ENCODE data around the gene PRKCE. TPM values are rescaled to one million over a fixed set of nuclear protein-coding genes. Genes with fewer than 3 reads are reported as not detected.

The PRKCE gene
- total and polyA plus RNA-seq, 2 experiments from 2014 or later, result 0.94 to 1.2 TPM

DNA sequence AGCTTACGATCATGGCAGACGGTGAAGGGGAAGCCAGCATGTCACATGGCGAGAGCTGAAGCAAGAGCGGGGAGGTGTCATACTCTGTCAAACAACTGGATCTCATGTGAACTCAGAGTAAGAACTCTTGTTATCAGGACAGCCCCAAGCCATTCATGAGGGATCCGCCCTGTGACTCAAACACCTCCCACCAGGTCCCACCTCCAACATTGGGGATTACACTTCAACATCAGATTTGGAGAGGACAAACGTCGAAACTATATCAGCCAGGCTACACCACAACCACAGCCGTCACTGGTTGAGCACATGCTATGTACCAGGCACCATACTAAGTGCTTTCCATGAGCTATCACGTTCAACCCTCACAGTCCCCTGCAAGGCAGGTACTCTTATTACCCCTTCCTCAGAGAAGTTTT, 293.8 kb downstream of the PRKCE start (continued):
- TF ChIP-seq JUNB (IDR thresholded peaks at IDR 0.05; ENCODE audit: unreplicated experiment) (no peak), ZNF114 (CRISPR knock-in tag; IDR thresholded peaks at IDR 0.05) (no peak), CREB1 (CRISPR knock-in tag; IDR thresholded peaks at IDR 0.05; ENCODE audit: low read depth) (no peak), NANOG (IDR thresholded peaks at IDR 0.05; ENCODE audit: borderline replicate concordance) (no peak), ZNF331 (CRISPR knock-in tag; IDR thresholded peaks at IDR 0.05; ENCODE audit: low read depth) (no peak)
- TF ChIP-seq, protein P1, sequence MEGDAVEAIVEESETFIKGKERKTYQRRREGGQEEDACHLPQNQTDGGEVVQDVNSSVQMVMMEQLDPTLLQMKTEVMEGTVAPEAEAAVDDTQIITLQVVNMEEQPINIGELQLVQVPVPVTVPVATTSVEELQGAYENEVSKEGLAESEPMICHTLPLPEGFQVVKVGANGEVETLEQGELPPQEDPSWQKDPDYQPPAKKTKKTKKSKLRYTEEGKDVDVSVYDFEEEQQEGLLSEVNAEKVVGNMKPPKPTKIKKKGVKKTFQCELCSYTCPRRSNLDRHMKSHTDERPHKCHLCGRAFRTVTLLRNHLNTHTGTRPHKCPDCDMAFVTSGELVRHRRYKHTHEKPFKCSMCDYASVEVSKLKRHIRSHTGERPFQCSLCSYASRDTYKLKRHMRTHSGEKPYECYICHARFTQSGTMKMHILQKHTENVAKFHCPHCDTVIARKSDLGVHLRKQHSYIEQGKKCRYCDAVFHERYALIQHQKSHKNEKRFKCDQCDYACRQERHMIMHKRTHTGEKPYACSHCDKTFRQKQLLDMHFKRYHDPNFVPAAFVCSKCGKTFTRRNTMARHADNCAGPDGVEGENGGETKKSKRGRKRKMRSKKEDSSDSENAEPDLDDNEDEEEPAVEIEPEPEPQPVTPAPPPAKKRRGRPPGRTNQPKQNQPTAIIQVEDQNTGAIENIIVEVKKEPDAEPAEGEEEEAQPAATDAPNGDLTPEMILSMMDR (conservative IDR thresholded peaks at IDR 0.05; ENCODE audit: low read depth in 2 of 2), result no peak
- TF ChIP-seq, protein P2, sequence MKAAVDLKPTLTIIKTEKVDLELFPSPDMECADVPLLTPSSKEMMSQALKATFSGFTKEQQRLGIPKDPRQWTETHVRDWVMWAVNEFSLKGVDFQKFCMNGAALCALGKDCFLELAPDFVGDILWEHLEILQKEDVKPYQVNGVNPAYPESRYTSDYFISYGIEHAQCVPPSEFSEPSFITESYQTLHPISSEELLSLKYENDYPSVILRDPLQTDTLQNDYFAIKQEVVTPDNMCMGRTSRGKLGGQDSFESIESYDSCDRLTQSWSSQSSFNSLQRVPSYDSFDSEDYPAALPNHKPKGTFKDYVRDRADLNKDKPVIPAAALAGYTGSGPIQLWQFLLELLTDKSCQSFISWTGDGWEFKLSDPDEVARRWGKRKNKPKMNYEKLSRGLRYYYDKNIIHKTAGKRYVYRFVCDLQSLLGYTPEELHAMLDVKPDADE (IDR thresholded peaks at IDR 0.05), result no peak

DNA sequence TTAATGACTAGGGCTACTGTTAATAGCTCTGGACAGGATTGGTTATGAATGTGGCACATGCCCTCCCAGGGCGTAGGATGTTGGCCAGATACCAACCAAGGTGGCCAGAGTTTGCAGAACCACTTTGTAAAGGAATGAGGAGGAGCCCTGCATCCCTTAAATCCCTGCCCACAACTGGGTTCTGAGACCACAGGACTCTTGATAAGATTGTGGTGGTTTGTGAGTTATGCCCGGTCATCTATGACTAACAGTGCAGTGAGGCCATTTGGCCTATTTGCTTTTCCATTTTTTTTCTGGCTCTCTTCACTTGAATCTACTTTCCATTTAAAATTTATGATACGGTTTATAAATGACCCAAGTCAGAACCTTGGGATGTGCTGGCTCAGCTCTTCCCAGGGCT, 294.5 kb downstream of the PRKCE start:
- no peaks in the 10 kb centered on the region for H3K36me3 Mint-ChIP-seq (ENCODE audit: low read depth)
- no peak overlapping the region for H3K4me2 ChIP-seq
- H3K36me3 ChIP-seq (ENCODE audit: insufficient read depth), result no peaks in the 10 kb centered on the region
- no peaks in the 10 kb centered on the region for H3K9me2 ChIP-seq (ENCODE audit: insufficient read depth)
- H3K27me3 Mint-ChIP-seq (ENCODE audit: insufficient read depth, low read depth, poor library complexity), result no peaks in the 10 kb centered on the region
- no peaks in the 10 kb centered on the region for H3K79me2 ChIP-seq (replicated peaks; ENCODE audit: insufficient read depth)
- H3K27ac Mint-ChIP-seq, result no peak overlapping the region
- no peak for DNase-seq (ENCODE audit: low spot score)
- no peak for ATAC-seq
- no peaks in the 10 kb centered on the region for H4K20me1 ChIP-seq (replicated peaks; ENCODE audit: insufficient read depth)
- no peak overlapping the region for H3K27ac ChIP-seq (ENCODE audit: low read depth)
- no peak overlapping the region for H3K4me3 Mint-ChIP-seq
- H3F3A ChIP-seq (replicated peaks; ENCODE audit: low read depth), result peaks cover 3% of the 10 kb centered on the region; the same call in 1 of the 2 replicates
- TF ChIP-seq CREB1 (CRISPR knock-in tag; IDR thresholded peaks at IDR 0.05; ENCODE audit: low read depth), result no peak
- no peak for TF ChIP-seq STAT1 (IDR thresholded peaks at IDR 0.05; ENCODE audit: unreplicated experiment)
- no peaks in the 10 kb centered on the region for H3K9me3 Mint-ChIP-seq
- peaks cover 22% of the 10 kb centered on the region for H3K4me1 Mint-ChIP-seq
- H3K4me1 ChIP-seq (ENCODE audit: insufficient read depth), result no peaks in the 10 kb centered on the region
- no peak overlapping the region for H2AFZ ChIP-seq
- no peaks in the 10 kb centered on the region for H3K27me3 ChIP-seq (ENCODE audit: insufficient read depth)
- H3K4me3 ChIP-seq, result no peak overlapping the region

DNA sequence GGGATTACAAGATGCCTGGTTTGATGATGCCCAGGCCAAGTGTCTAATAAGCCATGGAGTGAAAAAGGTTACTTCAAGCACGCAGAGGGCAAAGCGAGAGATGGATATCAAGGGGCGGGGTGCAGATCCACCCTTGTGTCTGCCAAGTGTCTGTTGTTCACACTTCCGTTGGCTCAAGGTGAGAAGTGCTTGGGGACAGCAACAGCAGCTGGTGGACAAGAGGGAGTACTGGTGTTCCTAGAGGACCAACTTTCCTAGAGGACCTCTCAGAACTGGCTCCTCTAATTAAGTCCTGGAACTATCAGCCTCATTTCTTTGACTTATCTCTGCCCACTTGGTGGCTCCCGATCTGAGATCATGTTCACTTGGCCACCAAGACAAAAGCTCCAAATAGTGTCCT, 299.1 kb downstream of the PRKCE start:
- Histone ChIP-seq H4K20me1 (replicated peaks; ENCODE audit: insufficient read depth) (no peaks in the 10 kb centered on the region), H3K4me2 (no peak overlapping the region), H3F3A (replicated peaks; ENCODE audit: low read depth) (no peaks in the 10 kb centered on the region), H3K79me2 (replicated peaks; ENCODE audit: insufficient read depth) (no peaks in the 10 kb centered on the region), H3K4me1 (ENCODE audit: insufficient read depth) (no peaks in the 10 kb centered on the region), H3K4me3 (no peak overlapping the region), H3K27me3 (ENCODE audit: insufficient read depth) (no peaks in the 10 kb centered on the region), H3K27ac (ENCODE audit: low read depth) (no peak overlapping the region), H3K36me3 (ENCODE audit: insufficient read depth) (no peaks in the 10 kb centered on the region), H2AFZ (no peak overlapping the region), H3K9me2 (ENCODE audit: insufficient read depth) (no peaks in the 10 kb centered on the region)
- DNase-seq (ENCODE audit: low spot score) (no peak), ATAC-seq (no peak)
- Mint-ChIP-seq H3K4me3 (no peak overlapping the region), H3K4me1 (peaks cover 16% of the 10 kb centered on the region), H3K27ac (no peak overlapping the region), H3K9me3 (no peaks in the 10 kb centered on the region), H3K27me3 (ENCODE audit: insufficient read depth, low read depth, poor library complexity) (no peaks in the 10 kb centered on the region), H3K36me3 (ENCODE audit: low read depth) (no peaks in the 10 kb centered on the region)
- TF ChIP-seq, protein P3, sequence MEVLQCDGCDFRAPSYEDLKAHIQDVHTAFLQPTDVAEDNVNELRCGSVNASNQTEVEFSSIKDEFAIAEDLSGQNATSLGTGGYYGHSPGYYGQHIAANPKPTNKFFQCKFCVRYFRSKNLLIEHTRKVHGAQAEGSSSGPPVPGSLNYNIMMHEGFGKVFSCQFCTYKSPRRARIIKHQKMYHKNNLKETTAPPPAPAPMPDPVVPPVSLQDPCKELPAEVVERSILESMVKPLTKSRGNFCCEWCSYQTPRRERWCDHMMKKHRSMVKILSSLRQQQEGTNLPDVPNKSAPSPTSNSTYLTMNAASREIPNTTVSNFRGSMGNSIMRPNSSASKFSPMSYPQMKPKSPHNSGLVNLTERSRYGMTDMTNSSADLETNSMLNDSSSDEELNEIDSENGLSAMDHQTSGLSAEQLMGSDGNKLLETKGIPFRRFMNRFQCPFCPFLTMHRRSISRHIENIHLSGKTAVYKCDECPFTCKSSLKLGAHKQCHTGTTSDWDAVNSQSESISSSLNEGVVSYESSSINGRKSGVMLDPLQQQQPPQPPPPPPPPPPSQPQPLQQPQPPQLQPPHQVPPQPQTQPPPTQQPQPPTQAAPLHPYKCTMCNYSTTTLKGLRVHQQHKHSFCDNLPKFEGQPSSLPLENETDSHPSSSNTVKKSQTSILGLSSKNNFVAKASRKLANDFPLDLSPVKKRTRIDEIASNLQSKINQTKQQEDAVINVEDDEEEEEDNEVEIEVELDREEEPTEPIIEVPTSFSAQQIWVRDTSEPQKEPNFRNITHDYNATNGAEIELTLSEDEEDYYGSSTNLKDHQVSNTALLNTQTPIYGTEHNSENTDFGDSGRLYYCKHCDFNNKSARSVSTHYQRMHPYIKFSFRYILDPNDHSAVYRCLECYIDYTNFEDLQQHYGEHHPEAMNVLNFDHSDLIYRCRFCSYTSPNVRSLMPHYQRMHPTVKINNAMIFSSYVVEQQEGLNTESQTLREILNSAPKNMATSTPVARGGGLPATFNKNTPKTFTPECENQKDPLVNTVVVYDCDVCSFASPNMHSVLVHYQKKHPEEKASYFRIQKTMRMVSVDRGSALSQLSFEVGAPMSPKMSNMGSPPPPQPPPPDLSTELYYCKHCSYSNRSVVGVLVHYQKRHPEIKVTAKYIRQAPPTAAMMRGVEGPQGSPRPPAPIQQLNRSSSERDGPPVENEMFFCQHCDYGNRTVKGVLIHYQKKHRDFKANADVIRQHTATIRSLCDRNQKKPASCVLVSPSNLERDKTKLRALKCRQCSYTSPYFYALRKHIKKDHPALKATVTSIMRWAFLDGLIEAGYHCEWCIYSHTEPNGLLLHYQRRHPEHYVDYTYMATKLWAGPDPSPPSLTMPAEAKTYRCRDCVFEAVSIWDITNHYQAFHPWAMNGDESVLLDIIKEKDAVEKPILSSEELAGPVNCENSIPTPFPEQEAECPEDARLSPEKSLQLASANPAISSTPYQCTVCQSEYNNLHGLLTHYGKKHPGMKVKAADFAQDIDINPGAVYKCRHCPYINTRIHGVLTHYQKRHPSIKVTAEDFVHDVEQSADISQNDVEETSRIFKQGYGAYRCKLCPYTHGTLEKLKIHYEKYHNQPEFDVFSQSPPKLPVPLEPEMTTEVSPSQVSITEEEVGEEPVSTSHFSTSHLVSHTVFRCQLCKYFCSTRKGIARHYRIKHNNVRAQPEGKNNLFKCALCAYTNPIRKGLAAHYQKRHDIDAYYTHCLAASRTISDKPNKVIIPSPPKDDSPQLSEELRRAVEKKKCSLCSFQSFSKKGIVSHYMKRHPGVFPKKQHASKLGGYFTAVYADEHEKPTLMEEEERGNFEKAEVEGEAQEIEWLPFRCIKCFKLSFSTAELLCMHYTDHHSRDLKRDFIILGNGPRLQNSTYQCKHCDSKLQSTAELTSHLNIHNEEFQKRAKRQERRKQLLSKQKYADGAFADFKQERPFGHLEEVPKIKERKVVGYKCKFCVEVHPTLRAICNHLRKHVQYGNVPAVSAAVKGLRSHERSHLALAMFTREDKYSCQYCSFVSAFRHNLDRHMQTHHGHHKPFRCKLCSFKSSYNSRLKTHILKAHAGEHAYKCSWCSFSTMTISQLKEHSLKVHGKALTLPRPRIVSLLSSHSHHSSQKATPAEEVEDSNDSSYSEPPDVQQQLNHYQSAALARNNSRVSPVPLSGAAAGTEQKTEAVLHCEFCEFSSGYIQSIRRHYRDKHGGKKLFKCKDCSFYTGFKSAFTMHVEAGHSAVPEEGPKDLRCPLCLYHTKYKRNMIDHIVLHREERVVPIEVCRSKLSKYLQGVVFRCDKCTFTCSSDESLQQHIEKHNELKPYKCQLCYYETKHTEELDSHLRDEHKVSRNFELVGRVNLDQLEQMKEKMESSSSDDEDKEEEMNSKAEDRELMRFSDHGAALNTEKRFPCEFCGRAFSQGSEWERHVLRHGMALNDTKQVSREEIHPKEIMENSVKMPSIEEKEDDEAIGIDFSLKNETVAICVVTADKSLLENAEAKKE (CRISPR knock-in tag; IDR thresholded peaks at IDR 0.05), result no peak
- TF ChIP-seq ZNF331 (CRISPR knock-in tag; IDR thresholded peaks at IDR 0.05; ENCODE audit: low read depth), result no peak
- TF ChIP-seq JUNB (IDR thresholded peaks at IDR 0.05; ENCODE audit: unreplicated experiment), result no peak
- TF ChIP-seq STAT1 (IDR thresholded peaks at IDR 0.05; ENCODE audit: unreplicated experiment), result no peak
